Right lobe of liver (tissue), 4 donors: ENCODE data around the gene PLOD1.

Experiments
- CTCF ChIP-seq, 4 donors: fragments of 200-600 bp in 3 of 4; fragments of 450-650 bp in 1 of 4; IDR thresholded peaks; one replicate each; pipeline versions ENCODE4 v1.5.1 to v1.8.0; 2016 to 2022; ENCODE audit warnings: antibody characterized with exemption in 4 of 4, mild to moderate bottlenecking in 2 of 4
- POLR2A ChIP-seq: fragments of 450-650 bp; IDR thresholded peaks from one replicate; pipeline ENCODE4 v1.6.1; 2017; ENCODE audit warnings: antibody characterized with exemption, mild to moderate bottlenecking
- donor health status: DM: no; HTN: no; CAD: no.
- donor health status: DM: no; HTN: no; CAD: no.
- donor health status: DM: no; HTN: yes; CAD: no.

GRCh38 chr1:11942280-11942679 is 7.8 kb downstream of the PLOD1 start:
- TF ChIP-seq CTCF (IDR thresholded peaks at IDR 0.05) = no peak
- TF ChIP-seq POLR2A = no peak
